H1 (cell line): Measurements from ENCODE around the gene PRIMPOL. TPM values are rescaled to one million over a fixed set of nuclear protein-coding genes. Genes with fewer than 3 reads are reported as not detected.

Experiments
- CHD1 ChIP-seq: IDR thresholded peaks from 2 replicates; pipeline ENCODE4 v1.6.1; 2012; ENCODE audit warnings: low read depth, low read length, improper control_type of control experiment
- HDAC6 ChIP-seq: IDR thresholded peaks from one replicate; pipeline ENCODE4 v1.7.1; 2012; ENCODE audit warnings: low read depth, mild to moderate bottlenecking, inconsistent platforms, low read length, moderate library complexity
- POU5F1 ChIP-seq: IDR thresholded peaks from 2 replicates; pipeline ENCODE4 v1.6.1; 2011; ENCODE audit warnings: low read depth, mild to moderate bottlenecking, low read length, moderate library complexity
- SAP30 ChIP-seq: fragments of 300-600 bp; sonication (generic); IDR thresholded peaks from 2 replicates; pipeline ENCODE4 v1.7.1; 2012; ENCODE audit warnings: low read length, moderate library complexity, mild to moderate bottlenecking, inconsistent platforms; ENCODE audit not compliant: insufficient read depth, insufficient replicate concordance
- SIX5 ChIP-seq: IDR thresholded peaks from 2 replicates; pipeline ENCODE4 v1.6.1; 2011; ENCODE audit warnings: mild to moderate bottlenecking, low read depth, low read length
- SUZ12 ChIP-seq: fragments of 200-600 bp; sonication (generic); IDR thresholded peaks from 2 replicates; pipeline ENCODE4 v1.6.1; 2012; ENCODE audit warnings: mild to moderate bottlenecking, inconsistent platforms, low read length, moderate library complexity, mixed read lengths
- TAF7 ChIP-seq: optimal IDR thresholded peaks from 2 replicates; pipeline ENCODE3; 2011; ENCODE audit warnings: low read depth, mild to moderate bottlenecking, inconsistent platforms, low read length, moderate library complexity, borderline replicate concordance
- polyA plus RNA-seq, 7 experiments: library from polyadenylated mRNA; depleted of rRNA in 3 of 7; stranded (reverse) in 5 of 7; unstranded in 2 of 7; fragments of >200 nt in 5 of 7; fragments of 200-250 nt in 2 of 7; gene quantifications; 1 replicate in 5 of 7; 2 replicates in 1 of 7; 4 replicates in 1 of 7; pipeline versions ENCODE4 v1.2.1 to v1.2.3, GENCODE V29; 2011 to 2013; ENCODE audit warnings: missing spikeins in 2 of 7, mixed read lengths in 2 of 7
- total RNA-seq: library from RNA; stranded (reverse); fragmentation: NEBNext Ultra II Directional; extraction: Animal tissue kit (Norgen Biotek cat#: 25700); gene quantifications from 2 replicates; pipeline ENCODE4 v1.2.1, GENCODE V29; 2021

Gene PRIMPOL
- total and polyA plus RNA-seq, 2 of the 8 experiments (the other 6 are each of a cell fraction or from before 2014, with no cell fraction given): 4.4 to 6.7 TPM

GRCh38 chr4:184636144-184636543 is 13.4 kb upstream of the PRIMPOL start (continued):
- TF ChIP-seq POU5F1 (no peak), HDAC6 (no peak), SIX5 (no peak), TAF7 (no peak), SAP30 (no peak), SUZ12 (no peak), CHD1 (no peak)
- TF ChIP-seq, all 59 proteins: peak for 0
